Measurements from ENCODE around the gene DMRTB1. TPM values are rescaled to one million over a fixed set of nuclear protein-coding genes. Genes with fewer than 3 reads are reported as not detected.

DMRTB1 gene
- total RNA-seq, 1 donor from 2014 or later: not detected

DNA sequence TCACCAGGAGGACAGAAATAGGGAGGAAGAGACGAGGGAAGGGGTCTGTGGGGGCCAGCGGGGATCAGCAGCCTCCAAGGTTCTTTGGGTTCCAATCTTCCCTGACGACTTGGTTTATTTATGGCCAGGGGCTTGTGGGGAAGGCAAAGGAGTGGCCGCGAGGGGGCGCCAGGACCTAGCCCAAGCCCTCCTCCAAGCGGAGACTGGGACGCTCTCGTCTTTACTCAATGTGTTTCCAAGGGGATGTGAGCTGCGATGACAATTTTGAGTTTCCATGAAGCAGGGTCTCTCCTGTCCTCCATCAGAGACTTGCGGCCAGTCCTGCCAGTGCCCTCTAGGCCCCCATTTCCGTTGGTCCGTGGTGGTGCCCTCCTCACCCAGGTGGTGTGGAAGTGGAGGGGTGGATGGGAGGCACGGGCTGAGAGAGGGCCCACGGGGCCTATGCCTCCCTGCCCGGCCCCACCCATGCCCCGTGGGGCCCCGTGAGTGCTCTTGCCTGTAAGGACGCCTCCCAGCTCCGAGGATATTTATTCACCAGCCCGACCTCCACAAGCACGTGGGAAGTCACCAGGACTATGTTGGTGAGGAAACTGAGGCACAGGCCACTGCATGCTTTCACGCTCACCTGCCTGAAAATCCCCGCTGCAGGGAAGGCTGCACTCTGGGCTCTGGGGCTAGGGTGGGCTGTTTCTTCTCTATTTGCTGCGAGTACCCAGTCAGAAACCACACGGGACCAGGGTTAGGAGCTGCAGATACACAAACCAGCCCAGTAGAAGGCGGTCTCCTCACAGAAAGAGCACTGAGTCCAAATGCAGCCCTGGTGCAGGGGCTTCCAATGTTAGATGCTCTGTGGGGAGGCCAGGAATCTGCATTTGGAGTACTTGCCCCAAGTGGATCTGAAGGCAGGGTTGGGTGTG, 26.5 kb downstream of the DMRTB1 start:
- no peak overlapping the region for H3K27ac Mint-ChIP-seq (ENCODE audit: unreplicated experiment)
- H3K4me3 Mint-ChIP-seq (ENCODE audit: unreplicated experiment): no peak overlapping the region
- peaks cover 3% of the 10 kb centered on the region for H3K36me3 Mint-ChIP-seq (ENCODE audit: unreplicated experiment)
- H3K9me3 Mint-ChIP-seq (ENCODE audit: unreplicated experiment): peaks cover 4% of the 10 kb centered on the region
- peak; percentile 94 for DNase-seq (ENCODE audit: extremely low spot score, unreplicated experiment)
- peaks cover 5% of the 10 kb centered on the region for H3K4me1 Mint-ChIP-seq (ENCODE audit: unreplicated experiment)
- TF ChIP-seq, protein P1, sequence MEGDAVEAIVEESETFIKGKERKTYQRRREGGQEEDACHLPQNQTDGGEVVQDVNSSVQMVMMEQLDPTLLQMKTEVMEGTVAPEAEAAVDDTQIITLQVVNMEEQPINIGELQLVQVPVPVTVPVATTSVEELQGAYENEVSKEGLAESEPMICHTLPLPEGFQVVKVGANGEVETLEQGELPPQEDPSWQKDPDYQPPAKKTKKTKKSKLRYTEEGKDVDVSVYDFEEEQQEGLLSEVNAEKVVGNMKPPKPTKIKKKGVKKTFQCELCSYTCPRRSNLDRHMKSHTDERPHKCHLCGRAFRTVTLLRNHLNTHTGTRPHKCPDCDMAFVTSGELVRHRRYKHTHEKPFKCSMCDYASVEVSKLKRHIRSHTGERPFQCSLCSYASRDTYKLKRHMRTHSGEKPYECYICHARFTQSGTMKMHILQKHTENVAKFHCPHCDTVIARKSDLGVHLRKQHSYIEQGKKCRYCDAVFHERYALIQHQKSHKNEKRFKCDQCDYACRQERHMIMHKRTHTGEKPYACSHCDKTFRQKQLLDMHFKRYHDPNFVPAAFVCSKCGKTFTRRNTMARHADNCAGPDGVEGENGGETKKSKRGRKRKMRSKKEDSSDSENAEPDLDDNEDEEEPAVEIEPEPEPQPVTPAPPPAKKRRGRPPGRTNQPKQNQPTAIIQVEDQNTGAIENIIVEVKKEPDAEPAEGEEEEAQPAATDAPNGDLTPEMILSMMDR (IDR thresholded peaks at IDR 0.05): peak; percentile 94
- H3K27me3 Mint-ChIP-seq (ENCODE audit: unreplicated experiment): peaks cover 46% of the 10 kb centered on the region

DNA sequence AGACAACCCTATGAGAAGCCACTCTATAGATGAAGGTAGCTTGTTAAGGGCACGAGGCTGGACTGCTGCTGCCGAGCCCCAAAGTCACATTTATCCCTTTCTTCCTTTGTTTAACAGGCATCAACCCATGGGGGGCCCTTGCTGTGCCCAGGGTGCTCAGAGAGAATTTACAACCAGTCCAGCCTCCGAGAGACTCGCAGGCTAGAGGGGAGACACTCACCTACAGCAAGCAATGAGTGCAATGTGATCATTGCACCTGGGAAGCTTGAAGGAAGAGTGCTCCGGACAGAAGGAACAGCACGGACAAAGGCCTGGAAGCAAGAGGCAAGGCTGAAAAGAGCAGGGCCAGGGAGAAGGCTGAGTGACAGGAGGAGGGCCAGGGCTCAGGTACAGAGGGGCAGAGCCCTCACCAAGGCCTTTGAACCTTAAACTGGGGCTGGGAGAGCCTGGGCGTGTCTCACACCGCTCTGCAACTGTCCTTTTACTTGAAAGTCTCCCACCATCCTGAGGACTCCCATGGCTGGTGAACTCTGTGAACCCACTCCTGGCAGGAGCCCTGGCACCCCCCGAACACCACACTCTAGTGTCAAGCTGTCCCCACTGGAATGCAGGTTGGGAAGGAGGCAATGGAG, 27.3 kb downstream of the DMRTB1 start:
- Mint-ChIP-seq H3K36me3 (ENCODE audit: unreplicated experiment) (peaks cover 3% of the 10 kb centered on the region), H3K4me3 (ENCODE audit: unreplicated experiment) (no peak overlapping the region), H3K27me3 (ENCODE audit: unreplicated experiment) (peaks cover 48% of the 10 kb centered on the region), H3K27ac (ENCODE audit: unreplicated experiment) (no peak overlapping the region), H3K9me3 (ENCODE audit: unreplicated experiment) (peaks cover 4% of the 10 kb centered on the region), H3K4me1 (ENCODE audit: unreplicated experiment) (peaks cover 5% of the 10 kb centered on the region)
- TF ChIP-seq, protein P1 (IDR thresholded peaks at IDR 0.05): no peak
- no peak for DNase-seq (ENCODE audit: extremely low spot score, unreplicated experiment)

DNA sequence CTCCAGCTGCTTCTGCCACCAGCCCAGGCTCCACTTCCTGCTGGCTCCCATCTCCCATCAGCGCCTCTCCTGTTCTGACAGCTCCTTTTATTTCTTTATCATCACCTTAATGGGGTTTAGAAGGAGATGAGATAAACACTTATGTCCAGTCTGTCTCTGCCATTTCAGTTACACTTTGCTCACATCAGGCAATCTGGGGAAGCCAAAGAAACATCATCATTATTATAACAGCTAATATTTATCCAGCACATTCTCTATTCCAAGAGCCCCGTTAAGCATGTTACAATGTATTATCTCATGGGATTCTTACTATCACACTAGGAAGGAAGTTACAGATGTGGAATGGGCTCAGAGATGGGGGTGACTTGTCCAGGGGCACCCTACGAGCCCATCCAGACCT, 31.2 kb downstream of the DMRTB1 start:
- DNase-seq (ENCODE audit: extremely low spot score, unreplicated experiment): no peak
- TF ChIP-seq, protein P1 (IDR thresholded peaks at IDR 0.05): no peak
- Mint-ChIP-seq H3K4me3 (ENCODE audit: unreplicated experiment) (no peak overlapping the region), H3K27ac (ENCODE audit: unreplicated experiment) (no peak overlapping the region), H3K4me1 (ENCODE audit: unreplicated experiment) (peaks cover 4% of the 10 kb centered on the region), H3K27me3 (ENCODE audit: unreplicated experiment) (peaks cover 47% of the 10 kb centered on the region), H3K36me3 (ENCODE audit: unreplicated experiment) (peaks cover 3% of the 10 kb centered on the region), H3K9me3 (ENCODE audit: unreplicated experiment) (peaks cover 4% of the 10 kb centered on the region)

DNA sequence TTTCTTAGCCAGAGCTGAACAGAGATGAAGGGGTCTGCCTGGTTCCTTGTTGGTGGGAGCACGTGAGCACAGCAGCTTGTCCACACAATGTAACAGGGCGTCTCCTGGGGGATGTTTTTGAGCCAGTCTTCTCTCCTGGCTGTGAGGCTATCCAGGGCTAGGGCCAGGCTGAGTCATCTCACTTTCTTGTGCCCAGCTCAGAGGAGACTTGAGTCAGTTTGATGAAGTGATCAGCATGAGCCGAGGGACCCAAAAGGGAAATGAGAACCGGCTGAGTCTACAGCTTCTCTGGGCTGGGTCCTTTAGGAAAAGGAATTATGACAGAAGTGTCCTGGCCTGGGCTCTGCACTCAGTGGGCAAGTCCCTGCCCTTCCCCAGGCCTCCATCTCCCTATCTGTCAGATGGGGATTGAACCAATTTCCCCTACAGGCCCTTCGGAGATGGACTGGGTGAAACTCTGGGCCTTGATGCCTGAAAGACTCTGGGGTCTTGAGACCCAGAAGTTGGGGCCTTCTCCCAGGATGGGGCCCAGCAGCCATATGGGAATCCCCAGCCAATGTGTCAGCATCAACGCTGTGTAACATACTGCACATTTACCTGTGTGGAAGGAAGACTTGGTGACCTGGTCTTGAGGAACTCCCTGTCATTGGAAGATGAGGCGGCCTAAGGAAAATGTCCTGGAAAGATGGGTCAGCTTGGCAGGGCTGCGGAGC, 36.6 kb downstream of the DMRTB1 start:
- Mint-ChIP-seq H3K36me3 (ENCODE audit: unreplicated experiment) (no peaks in the 10 kb centered on the region), H3K27ac (ENCODE audit: unreplicated experiment) (no peak overlapping the region), H3K27me3 (ENCODE audit: unreplicated experiment) (peaks cover 17% of the 10 kb centered on the region), H3K9me3 (ENCODE audit: unreplicated experiment) (no peaks in the 10 kb centered on the region), H3K4me3 (ENCODE audit: unreplicated experiment) (no peak overlapping the region), H3K4me1 (ENCODE audit: unreplicated experiment) (no peaks in the 10 kb centered on the region)
- TF ChIP-seq, protein P1 (IDR thresholded peaks at IDR 0.05): no peak
- DNase-seq (ENCODE audit: extremely low spot score, unreplicated experiment): no peak
